NCI-H1092 (cell line): Measurements from ENCODE around the gene CUX1.
"Not testable (repeated sequence)": the region's sequence is repeated elsewhere in the genome, so short reads cannot be mapped to it uniquely, and the experiment has no call there.

Source experiments
- DNase-seq: peaks from one replicate; lab custom pipeline; 2025; lab: John Stamatoyannopoulos, UW

CUX1 gene

GRCh38 chr7:102099474-102099873 is 282.0 kb downstream of the CUX1 start:
- no peak for DNase-seq

DNA sequence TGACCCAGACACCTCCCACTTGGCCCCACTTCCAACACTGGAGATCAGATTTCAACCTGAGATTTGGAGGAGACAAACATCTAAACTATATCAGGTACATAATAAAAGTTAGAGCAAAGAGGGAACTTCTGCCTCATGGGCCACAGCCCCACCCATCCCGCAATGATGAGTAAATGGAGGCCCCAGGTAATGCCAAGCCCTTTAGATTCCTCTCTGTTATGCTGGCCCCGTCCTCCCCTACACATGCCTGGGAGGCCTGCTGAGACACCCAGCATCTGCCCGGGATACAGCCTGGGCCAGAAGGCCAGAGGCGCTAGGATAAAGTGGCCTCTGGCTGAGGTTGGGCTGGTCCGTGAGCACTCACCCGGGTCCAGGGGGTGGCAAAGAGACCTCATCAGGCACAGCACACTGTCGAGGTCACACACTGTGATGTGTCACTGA is 283.7 kb downstream of the CUX1 start:
- no peak for DNase-seq

DNA sequence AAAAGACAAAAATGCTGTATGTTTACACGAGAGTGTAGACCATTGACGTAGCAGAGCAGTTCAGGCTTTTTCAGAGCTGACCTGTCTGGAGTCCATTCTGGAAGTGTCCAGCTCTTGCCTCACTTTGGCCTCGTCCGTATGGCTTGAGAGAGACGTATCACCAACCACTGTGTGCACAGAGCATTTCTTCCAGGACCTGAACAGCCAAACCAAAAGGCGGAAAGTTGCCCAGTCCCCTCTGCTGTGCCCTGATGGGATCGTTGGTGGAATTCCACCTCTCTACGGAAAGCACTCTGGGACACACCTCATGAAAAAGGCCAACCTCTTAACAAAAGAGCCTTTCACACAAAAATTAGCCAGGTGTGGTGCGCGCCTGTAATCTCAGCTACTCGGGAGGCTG is 284.5 kb downstream of the CUX1 start:
- no peak for DNase-seq

- no peak for DNase-seq
Measured at GRCh38 chr7:102103027-102103372, 285.6 kb downstream of the CUX1 start.

DNA sequence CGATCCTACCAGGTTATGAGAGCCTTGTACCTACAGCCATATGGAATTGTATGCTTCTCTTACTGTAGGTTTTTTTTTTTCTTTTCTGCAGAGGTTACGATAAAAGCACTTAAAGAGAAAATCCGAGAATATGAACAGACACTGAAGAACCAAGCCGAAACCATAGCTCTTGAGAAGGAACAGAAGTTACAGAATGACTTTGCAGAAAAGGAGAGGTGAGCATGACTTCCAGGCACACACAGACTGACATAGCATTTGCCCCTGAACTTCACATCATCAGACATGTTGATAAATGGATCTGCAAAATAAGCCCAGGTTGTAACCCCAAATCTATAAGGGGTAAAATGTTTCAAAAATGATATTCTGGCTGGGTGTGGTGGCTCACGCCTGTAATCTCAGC is 286.8 kb downstream of the CUX1 start:
- no peak for DNase-seq

GRCh38 chr7:102106625-102107024 is 289.2 kb downstream of the CUX1 start:
- DNase-seq = no peak

DNA sequence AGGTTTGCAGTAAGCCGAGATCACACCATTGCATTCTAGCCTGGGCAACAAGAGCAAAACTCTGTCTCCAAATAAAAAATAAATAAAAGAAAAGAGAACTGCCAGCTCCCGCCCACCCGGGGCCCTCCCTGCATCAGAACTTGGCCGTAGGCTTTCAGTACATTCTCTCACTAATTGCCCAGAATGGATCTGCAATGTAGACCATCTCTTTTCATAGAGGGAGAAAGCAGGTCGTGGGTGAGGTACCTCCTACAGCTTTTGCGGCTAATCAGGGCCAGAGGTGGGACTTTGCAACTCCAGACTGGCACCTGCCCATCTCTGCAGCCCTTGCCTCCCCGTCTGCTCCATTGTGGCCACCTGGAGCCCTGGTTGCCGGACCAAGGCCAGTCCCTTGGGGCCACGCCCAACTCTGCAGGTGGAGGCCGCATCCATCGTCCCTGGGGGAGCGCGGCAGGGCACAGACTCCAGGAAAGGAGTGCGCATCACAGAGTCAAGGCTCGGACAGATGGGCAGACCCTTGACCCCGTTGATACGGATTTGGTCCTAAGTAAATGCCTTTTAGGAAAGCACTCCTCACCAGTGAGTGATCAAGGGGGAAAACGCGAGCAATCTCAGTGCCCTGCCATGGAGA is 290.2 kb downstream of the CUX1 start:
- DNase-seq = no peak

GRCh38 chr7:102111061-102112041 is 293.9 kb downstream of the CUX1 start:
- no peak for DNase-seq

DNA sequence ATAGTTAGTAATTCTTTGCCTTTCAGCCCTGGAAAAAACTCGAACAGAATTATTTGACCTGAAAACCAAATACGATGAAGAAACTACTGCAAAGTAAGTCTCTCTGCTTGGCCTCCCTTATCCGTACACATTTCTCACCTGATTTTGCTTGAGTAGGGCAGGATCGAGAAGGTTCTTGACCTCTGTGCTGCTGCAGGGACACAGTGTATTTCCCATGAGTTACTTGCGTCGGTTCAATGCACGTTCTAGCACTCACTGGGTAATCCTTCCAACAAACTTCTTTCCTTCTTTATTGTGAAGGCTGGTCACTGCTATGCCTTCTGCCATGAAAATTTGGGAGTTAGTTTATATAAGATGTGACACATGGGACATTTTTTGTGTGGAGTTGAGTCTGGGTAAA is 297.8 kb downstream of the CUX1 start:
- no peak for DNase-seq

- no peak for DNase-seq
Measured at GRCh38 chr7:102115931-102116330, 298.5 kb downstream of the CUX1 start.

GRCh38 chr7:102117743-102118142 is 300.3 kb downstream of the CUX1 start:
- DNase-seq = no peak

- DNase-seq = no peak
Measured at GRCh38 chr7:102119213-102119651, 301.8 kb downstream of the CUX1 start.

DNA sequence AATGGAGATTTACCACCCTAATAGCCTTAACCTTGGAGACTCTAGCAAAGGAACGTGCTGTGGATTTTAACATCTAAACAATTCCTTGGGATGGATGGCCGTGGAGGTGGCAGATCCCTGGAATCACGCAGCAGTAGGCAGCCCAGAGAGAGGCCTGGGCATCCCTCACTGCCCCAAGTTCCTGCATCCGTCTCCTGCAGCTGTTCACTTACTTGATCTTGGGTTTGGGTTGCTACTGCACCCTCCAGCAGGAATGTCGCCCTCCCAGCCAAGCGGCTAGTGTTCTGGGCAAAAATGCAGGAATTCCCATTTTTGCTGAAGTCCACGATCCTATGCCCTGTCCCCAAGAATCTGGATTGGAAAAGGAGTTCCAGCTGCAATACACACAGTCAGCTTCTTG is 302.5 kb downstream of the CUX1 start:
- no peak for DNase-seq

- DNase-seq = no peak
Measured at GRCh38 chr7:102120666-102121195, 303.3 kb downstream of the CUX1 start.

GRCh38 chr7:102122026-102122425 is 304.6 kb downstream of the CUX1 start:
- no peak for DNase-seq

DNA sequence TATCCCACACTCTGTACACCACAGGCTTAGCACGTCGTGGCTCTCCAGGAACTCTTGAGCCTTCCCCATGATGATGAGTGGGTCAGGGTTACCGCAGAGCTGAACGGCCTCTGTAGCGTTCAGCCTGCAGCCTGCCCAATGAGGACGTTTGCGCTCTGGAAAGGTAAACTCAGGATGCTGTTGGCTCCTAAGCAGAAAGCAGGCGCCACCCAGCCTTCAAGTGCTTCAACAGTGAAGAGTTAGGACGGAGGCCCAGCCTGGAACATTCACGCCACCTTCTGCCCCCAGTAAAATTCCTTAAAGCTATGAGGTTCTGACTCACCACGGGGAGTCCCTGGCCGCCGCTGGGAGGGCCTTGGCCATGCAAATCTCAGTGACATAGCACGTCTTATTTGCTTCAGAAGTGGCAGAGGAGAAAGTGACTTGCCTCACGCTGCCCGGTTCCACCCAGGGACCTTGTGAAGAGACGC is 307.7 kb downstream of the CUX1 start:
- no peak for DNase-seq

GRCh38 chr7:102128303-102128702 is 310.9 kb downstream of the CUX1 start:
- no peak for DNase-seq

DNA sequence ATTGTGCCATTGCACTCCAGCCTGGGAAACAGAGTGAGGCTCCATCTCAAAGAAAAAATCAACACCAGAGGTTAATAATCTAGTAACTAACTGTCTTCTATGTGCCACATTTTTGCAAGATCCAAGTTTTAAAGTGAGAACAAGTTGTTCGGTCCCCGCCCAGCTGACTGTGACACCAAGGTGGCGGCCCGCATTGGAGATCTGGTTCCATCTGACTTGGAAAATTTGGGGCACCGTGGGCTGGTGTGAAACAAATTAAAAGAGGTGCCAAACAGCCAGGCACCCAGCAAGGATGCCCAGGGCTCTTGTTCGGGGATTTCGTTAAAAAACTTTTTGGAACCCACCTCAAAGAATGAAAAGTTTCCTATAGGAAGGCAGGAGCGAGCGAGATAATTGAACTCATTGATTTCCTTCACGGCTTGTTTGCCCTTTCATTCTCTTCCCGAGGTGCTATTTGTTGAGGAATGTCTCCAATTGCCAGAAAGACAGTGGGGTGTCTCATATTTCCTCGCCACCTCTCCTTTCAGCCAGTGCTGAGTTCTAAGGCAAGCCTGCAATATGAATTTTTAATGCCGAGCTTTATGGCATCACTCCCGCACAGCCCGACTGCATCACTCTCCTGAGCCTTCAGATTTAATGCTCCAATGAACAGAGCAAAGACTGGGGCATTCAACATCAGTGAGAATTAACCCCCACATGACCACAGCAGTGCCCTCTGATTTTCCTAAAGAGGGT is 312.4 kb downstream of the CUX1 start:
- DNase-seq = no peak

DNA sequence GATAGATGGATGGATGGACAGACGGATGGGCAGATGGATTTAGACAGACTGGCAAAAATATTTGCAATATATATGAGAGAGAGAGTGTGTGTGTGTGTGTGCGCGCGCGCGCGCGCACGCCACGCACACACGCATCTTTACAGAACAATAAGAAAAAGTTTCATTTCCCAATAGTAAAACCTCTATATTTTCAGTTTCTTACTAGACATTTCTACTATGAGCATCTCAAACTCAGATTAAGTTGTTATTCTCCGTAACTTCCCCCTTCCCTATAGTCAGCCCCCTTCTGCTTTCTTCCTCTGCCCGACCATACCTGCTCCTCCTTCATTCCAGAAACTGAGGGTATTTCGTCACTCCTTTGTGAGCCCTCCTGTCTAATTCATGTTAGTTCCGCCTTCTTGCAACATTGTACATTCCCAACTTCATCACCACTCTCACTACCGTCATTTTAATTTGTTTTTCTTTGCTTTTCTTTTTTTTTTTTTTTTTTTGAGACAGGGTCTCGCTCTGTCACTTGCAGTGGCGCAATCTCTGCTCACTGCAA is 314.9 kb downstream of the CUX1 start:
- DNase-seq = no peak

DNA sequence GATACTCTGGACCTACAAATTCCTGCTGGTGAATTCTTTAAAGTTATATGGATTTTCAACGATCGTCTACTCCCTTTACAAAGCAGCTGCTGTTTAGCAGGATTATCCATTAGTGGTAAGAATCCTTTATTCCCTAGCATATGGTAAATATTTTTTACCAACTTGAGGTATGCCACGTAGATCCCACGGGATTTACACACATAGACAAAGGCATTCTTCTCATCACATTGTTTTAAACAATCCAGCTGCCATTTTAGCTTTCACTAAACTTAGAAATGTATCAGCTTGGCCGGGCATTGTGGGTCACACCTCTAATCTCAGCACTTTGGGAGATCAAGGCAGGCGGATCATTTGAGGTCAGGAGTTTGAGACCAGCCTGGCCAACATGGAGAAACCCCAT is 321.2 kb downstream of the CUX1 start:
- DNase-seq = no peak

DNA sequence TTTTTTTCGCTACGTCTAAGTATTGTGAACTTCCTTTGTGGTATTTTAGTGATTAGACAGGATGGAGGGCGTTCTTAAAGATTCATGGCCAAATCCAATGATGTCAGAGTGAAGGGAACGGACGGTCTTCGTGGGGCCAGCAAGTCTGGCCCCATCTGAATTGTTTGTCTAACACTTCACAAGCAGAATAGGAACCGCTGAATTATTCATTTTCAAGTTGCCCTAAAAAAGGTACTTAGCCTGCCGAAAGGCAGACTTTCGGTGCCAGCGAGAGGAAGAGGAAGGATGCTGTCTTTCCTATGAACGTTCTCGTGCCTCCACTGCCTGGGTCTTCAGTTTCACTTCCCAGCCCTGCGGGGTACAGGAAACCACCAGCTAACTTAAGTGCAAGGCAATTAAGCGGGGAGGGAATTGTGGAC is 323.5 kb downstream of the CUX1 start:
- DNase-seq = no peak

GRCh38 chr7:102142433-102142832 is 325.0 kb downstream of the CUX1 start:
- DNase-seq = not testable (repeated sequence)
